ENCODE results near the gene DBN1.

- TF ChIP-seq POLR2AphosphoS5 (IDR thresholded peaks at IDR 0.05) (no peak), CTCF (IDR thresholded peaks at IDR 0.05) (no peak), POLR2A (IDR thresholded peaks at IDR 0.05) (no peak)
Observed at GRCh38 chr5:177445917-177446199, 27.6 kb downstream of the DBN1 start.
